Pancreas (tissue), 10 donors: ENCODE results near the gene CNTNAP4. TPM values are rescaled to one million over a fixed set of nuclear protein-coding genes. Genes with fewer than 3 reads are reported as not detected.

ENCODE experiments used
- ATAC-seq, 4 donors: fragments of 200-7000 bp; cut with Tn5 transposase; one replicate each; pipeline versions ENCODE4 v1.8.0 to v1.9.1; 2020; ENCODE audit warnings: mild to moderate bottlenecking in 4 of 4, moderate library complexity in 4 of 4
- DNase-seq, 6 donors: peaks; one replicate each; pipeline ENCODE4 v3.0.0-alpha.2; 2020
- FAIRE-seq: peaks from 2 replicates; lab custom pipeline; 2012; peaks lifted over from hg19 to GRCh38; lab: Jason Lieb, UNC
- H3K27ac ChIP-seq, 4 donors: fragments of 200-600 bp; sonication (generic); 1 replicate in 3 of 4; 2 replicates in 1 of 4; pipeline versions ENCODE4 v1.5.0 to v1.8.0; 2020
- H3K27me3 ChIP-seq, 4 donors: fragments of 200-600 bp; one replicate each; pipeline ENCODE4 v1.8.0; 2021
- H3K36me3 ChIP-seq, 3 donors: fragments of 200-600 bp; sonication (generic) in 1 of 3; one replicate each; pipeline versions ENCODE4 v1.5.0 to v1.8.0; 2020 to 2021
- H3K4me1 ChIP-seq, 3 donors: fragments of 200-600 bp; one replicate each; pipeline ENCODE4 v1.8.0; 2021
- H3K4me3 ChIP-seq, 4 donors: fragments of 200-600 bp; sonication (generic) in 2 of 4; one replicate each; pipeline versions ENCODE4 v1.5.0 to v1.8.0; 2020 to 2021
- H3K9me3 ChIP-seq, 4 donors: fragments of 200-600 bp; one replicate each; pipeline ENCODE4 v1.8.0; 2021
- CTCF ChIP-seq, 4 donors: fragments of 200-600 bp; sonication (generic) in 3 of 4; IDR thresholded peaks; one replicate each; pipeline versions ENCODE4 v1.5.0 to v1.8.0; 2021; ENCODE audit warnings: antibody characterized with exemption in 4 of 4
- WGBS, 2 donors: extraction: QIAGEN DNeasy Blood & Tissue Kit; methylation state at CpG; one replicate each; pipeline ENCODE4 v1.1.7; 2013; 5-methylcytosine and 5-hydroxymethylcytosine counted together
- intact Hi-C, 3 donors: fragments of 100-400 bp; cut with DNase I; formaldehyde crosslinking; loops; one replicate each; pipeline versions ENCODE4 v1.11.1 to v1.14.2; 2022
- polyA plus RNA-seq, 2 donors: library from polyadenylated mRNA; stranded (reverse); fragments of 200-250 nt; gene quantifications; one replicate each; pipeline ENCODE4 v1.2.3, GENCODE V29; 2013
- total RNA-seq, 6 donors: library from RNA; stranded (reverse); fragmentation: NEBNext Ultra II Directional in 4 of 6; extraction: Animal tissue kit (Norgen Biotek cat#: 25700) in 4 of 6; gene quantifications; one replicate each; pipeline versions ENCODE4 v1.2.1 to v1.2.4, GENCODE V29; 2021 to 2023
- donor health status: healthy with polysubstance abuse.
- donor health status: DM: no; HTN: no; CAD: no; lungs with moderate emphysema.
- donor health status: DM: no; HTN: no; CAD: no.
- donor health status: control.
- donor health status: control.
- donor health status: Bipolar disorder and iron deficiency.
- donor health status: DM: yes; HTN: yes; CAD: no.
- donor health status: DM: no; HTN: no; CAD: no.
- donor health status: DM: no; HTN: no; CAD: no.
- donor health status: DM: yes; HTN: yes; CAD: no.

The CNTNAP4 gene
- total and polyA plus RNA-seq, 8 donors: not detected

GRCh38 chr16:76583945-76584344, 306.7 kb downstream of the CNTNAP4 start:
- Histone ChIP-seq H3K4me1 (no peaks in the 10 kb centered on the region), H3K27me3 (no peaks in the 10 kb centered on the region), H3K9me3 (no peaks in the 10 kb centered on the region), H3K36me3 (no peaks in the 10 kb centered on the region), H3K4me3 (no peak overlapping the region), H3K27ac (no peak overlapping the region)
- WGBS, 2 donors: 79 to 87% methylated on average over 2 of the region's 2 CpGs
- no peak for TF ChIP-seq CTCF (IDR thresholded peaks at IDR 0.05)
- intact Hi-C loops: no loop called here
- DNase-seq (no peak), FAIRE-seq (no peak), ATAC-seq (no peak)

- Histone ChIP-seq H3K36me3 (no peaks in the 10 kb centered on the region), H3K27ac (no peak overlapping the region), H3K9me3 (no peaks in the 10 kb centered on the region), H3K27me3 (no peaks in the 10 kb centered on the region), H3K4me3 (no peak overlapping the region), H3K4me1 (no peaks in the 10 kb centered on the region)
- intact Hi-C loops: no loop called here
- ATAC-seq (no peak), FAIRE-seq (no peak), DNase-seq (no peak)
- 86 to 87% methylated on average over 7 of the region's 7 CpGs for WGBS, 2 donors
- no peak for TF ChIP-seq CTCF (IDR thresholded peaks at IDR 0.05)
These were observed 321.3 kb downstream of the CNTNAP4 start for GRCh38 chr16:76598498-76598897.

- TF ChIP-seq CTCF (IDR thresholded peaks at IDR 0.05): no peak
- no peaks in the 10 kb centered on the region for H3K27me3 ChIP-seq
- H3K27ac ChIP-seq: no peak overlapping the region
- DNase-seq (no peak), ATAC-seq (no peak), FAIRE-seq (no peak)
- H3K9me3 ChIP-seq: no peaks in the 10 kb centered on the region
- H3K4me3 ChIP-seq: no peak overlapping the region
- 90 to 96% methylated on average over 4 of the region's 4 CpGs for WGBS, 2 donors
- H3K4me1 ChIP-seq: no peaks in the 10 kb centered on the region
- intact Hi-C loops: no loop called here
- no peaks in the 10 kb centered on the region for H3K36me3 ChIP-seq
These were observed 330.1 kb downstream of the CNTNAP4 start for GRCh38 chr16:76607317-76607716.
